22Rv1 (cell line): ENCODE measurements around the gene COX10.

Source experiments
- ZFX ChIP-seq: fragments of 450-650 bp; IDR thresholded peaks from 2 replicates; pipeline ENCODE4 v1.6.1; 2017; ENCODE audit warnings: antibody characterized with exemption, borderline replicate concordance
- TF ChIP-seq, protein P1 (sequence below): fragments of 450-650 bp; IDR thresholded peaks from 2 replicates; pipeline ENCODE4 v1.5.1; 2017; ENCODE audit warnings: mild to moderate bottlenecking

- TF ChIP-seq, protein P1, sequence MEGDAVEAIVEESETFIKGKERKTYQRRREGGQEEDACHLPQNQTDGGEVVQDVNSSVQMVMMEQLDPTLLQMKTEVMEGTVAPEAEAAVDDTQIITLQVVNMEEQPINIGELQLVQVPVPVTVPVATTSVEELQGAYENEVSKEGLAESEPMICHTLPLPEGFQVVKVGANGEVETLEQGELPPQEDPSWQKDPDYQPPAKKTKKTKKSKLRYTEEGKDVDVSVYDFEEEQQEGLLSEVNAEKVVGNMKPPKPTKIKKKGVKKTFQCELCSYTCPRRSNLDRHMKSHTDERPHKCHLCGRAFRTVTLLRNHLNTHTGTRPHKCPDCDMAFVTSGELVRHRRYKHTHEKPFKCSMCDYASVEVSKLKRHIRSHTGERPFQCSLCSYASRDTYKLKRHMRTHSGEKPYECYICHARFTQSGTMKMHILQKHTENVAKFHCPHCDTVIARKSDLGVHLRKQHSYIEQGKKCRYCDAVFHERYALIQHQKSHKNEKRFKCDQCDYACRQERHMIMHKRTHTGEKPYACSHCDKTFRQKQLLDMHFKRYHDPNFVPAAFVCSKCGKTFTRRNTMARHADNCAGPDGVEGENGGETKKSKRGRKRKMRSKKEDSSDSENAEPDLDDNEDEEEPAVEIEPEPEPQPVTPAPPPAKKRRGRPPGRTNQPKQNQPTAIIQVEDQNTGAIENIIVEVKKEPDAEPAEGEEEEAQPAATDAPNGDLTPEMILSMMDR: no peak
- TF ChIP-seq ZFX: no peak
These were observed 37.1 kb upstream of the COX10 start for GRCh38 chr17:14032234-14032633.
